Activated CD4-positive, alpha-beta T cell treated with anti-CD3 and anti-CD28 coated beads, Interleukin-2, amount 10 ng/mL, durations not matched to agents 7 days and 5 days (primary cell): Measurements from ENCODE around the gene SLAMF8. TPM values are rescaled to one million over a fixed set of nuclear protein-coding genes. Genes with fewer than 3 reads are reported as not detected.
A peak's percentile ranks its signal among the peaks of the same experiment; 100 is the strongest.

Experiments used
- CTCF ChIA-PET: fragments of 350-600 bp; sonication (Branson Sonifier 250); formaldehyde crosslinking; loops from one replicate; lab custom pipeline; 2021; ENCODE audit warnings: antibody characterized with exemption; lab: Charles Lee
- POLR2A ChIA-PET: fragments of 350-600 bp; sonication (Branson Sonifier 250); formaldehyde crosslinking; loops from one replicate; lab custom pipeline; 2021; ENCODE audit warnings: antibody characterized with exemption; lab: Charles Lee
- DNase-seq: peaks from one replicate; pipeline ENCODE4 v3.0.0-alpha.2; 2020
- H3K27ac Mint-ChIP-seq: one replicate; pipeline ENCODE4 v1.8.0; 2021; ENCODE audit warnings: mild to moderate bottlenecking, moderate library complexity, mixed read lengths
- H3K27me3 Mint-ChIP-seq: one replicate; pipeline ENCODE4 v1.8.0; 2021; ENCODE audit warnings: mixed read lengths
- H3K36me3 Mint-ChIP-seq: one replicate; pipeline ENCODE4 v1.8.0; 2021; ENCODE audit warnings: low read depth, mixed read lengths
- H3K4me1 Mint-ChIP-seq: one replicate; pipeline ENCODE4 v1.8.0; 2021; ENCODE audit warnings: mixed read lengths
- H3K4me3 Mint-ChIP-seq: one replicate; pipeline ENCODE4 v1.8.0; 2021; ENCODE audit warnings: mild to moderate bottlenecking, moderate library complexity, mixed read lengths
- H3K9me3 Mint-ChIP-seq: one replicate; pipeline ENCODE4 v1.8.0; 2021; ENCODE audit warnings: mixed read lengths
- total RNA-seq, 2 experiments: library from RNA; stranded (reverse); gene quantifications; one replicate each; pipeline ENCODE4 v1.2.3, GENCODE V29; 2021

The SLAMF8 gene
- total RNA-seq, 2 experiments from 2014 or later = 0.47 to 0.89 TPM

- POLR2A ChIA-PET = no interaction called here
- Mint-ChIP-seq H3K36me3 (no peaks in the 10 kb centered on the region), H3K27ac (no peak overlapping the region), H3K27me3 (peaks cover 1% of the 10 kb centered on the region), H3K9me3 (no peaks in the 10 kb centered on the region), H3K4me1 (peaks cover 6% of the 10 kb centered on the region), H3K4me3 (no peak overlapping the region)
- DNase-seq = no peak
- CTCF ChIA-PET = interaction anchor here (1.0 to 1.6 kb wide), 4 partner anchors 11 to 59 kb away, joined by 3 to 5 read pairs (median 3); partner anchors contain the start of gene DUSP23
These were observed 12.6 kb downstream of the SLAMF8 start for GRCh38 chr1:159839116-159839849.

GRCh38 chr1:159841749-159842148 lies 15.1 kb downstream of the SLAMF8 start:
- peaks cover 6% of the 10 kb centered on the region for H3K4me1 Mint-ChIP-seq
- no peaks in the 10 kb centered on the region for H3K36me3 Mint-ChIP-seq
- H3K27ac Mint-ChIP-seq = no peak overlapping the region
- ChIA-PET CTCF (interaction anchor here (0.7 to 1.7 kb wide), 6 partner anchors 8 to 34 kb away, joined by 3 to 7 read pairs (median 3); no protein-coding TSS in a partner anchor), POLR2A (no interaction called here)
- no peaks in the 10 kb centered on the region for H3K9me3 Mint-ChIP-seq
- peaks cover 6% of the 10 kb centered on the region for H3K27me3 Mint-ChIP-seq
- no peak overlapping the region for H3K4me3 Mint-ChIP-seq
- DNase-seq = no peak

GRCh38 chr1:159843459-159843858 lies 16.8 kb downstream of the SLAMF8 start:
- peaks cover 6% of the 10 kb centered on the region for H3K4me1 Mint-ChIP-seq
- H3K9me3 Mint-ChIP-seq = no peaks in the 10 kb centered on the region
- H3K27ac Mint-ChIP-seq = peak overlapping the region; percentile 0
- H3K4me3 Mint-ChIP-seq = no peak overlapping the region
- H3K27me3 Mint-ChIP-seq = peaks cover 6% of the 10 kb centered on the region
- no peaks in the 10 kb centered on the region for H3K36me3 Mint-ChIP-seq
- DNase-seq = no peak
- ChIA-PET POLR2A (no interaction called here), CTCF (interaction anchor here (0.6 to 1.1 kb wide), 5 partner anchors 9 to 1042 kb away, joined by 3 to 4 read pairs (median 3); no protein-coding TSS in a partner anchor)

- ChIA-PET POLR2A (no interaction called here), CTCF (no interaction called here)
- Mint-ChIP-seq H3K4me3 (no peak overlapping the region), H3K36me3 (no peaks in the 10 kb centered on the region), H3K27ac (no peak overlapping the region), H3K4me1 (peaks cover 5% of the 10 kb centered on the region), H3K9me3 (no peaks in the 10 kb centered on the region), H3K27me3 (peaks cover 6% of the 10 kb centered on the region)
- DNase-seq = no peak
These were observed 19.3 kb downstream of the SLAMF8 start for GRCh38 chr1:159845751-159846629.

GRCh38 chr1:159847231-159847630 lies 20.6 kb downstream of the SLAMF8 start:
- ChIA-PET POLR2A (no interaction called here), CTCF (interaction anchor here (0.6 to 1.3 kb wide), 2 partner anchors 11 to 24 kb away, joined by 3 to 4 read pairs; no protein-coding TSS in a partner anchor)
- H3K9me3 Mint-ChIP-seq = no peaks in the 10 kb centered on the region
- no peak overlapping the region for H3K4me3 Mint-ChIP-seq
- H3K27me3 Mint-ChIP-seq = peaks cover 8% of the 10 kb centered on the region
- no peak for DNase-seq
- no peaks in the 10 kb centered on the region for H3K36me3 Mint-ChIP-seq
- H3K27ac Mint-ChIP-seq = no peak overlapping the region
- peaks cover 6% of the 10 kb centered on the region for H3K4me1 Mint-ChIP-seq

GRCh38 chr1:159848326-159848725 lies 21.7 kb downstream of the SLAMF8 start:
- peaks cover 9% of the 10 kb centered on the region for H3K4me1 Mint-ChIP-seq
- CTCF ChIA-PET = no interaction called here

GRCh38 chr1:159849626-159850366 lies 23.1 kb downstream of the SLAMF8 start:
- Mint-ChIP-seq H3K9me3 (no peaks in the 10 kb centered on the region), H3K27me3 (peaks cover 4% of the 10 kb centered on the region), H3K36me3 (no peaks in the 10 kb centered on the region), H3K27ac (no peak overlapping the region), H3K4me3 (no peak overlapping the region), H3K4me1 (peaks cover 16% of the 10 kb centered on the region)
- DNase-seq = no peak
- ChIA-PET CTCF (interaction anchor here (0.6 to 2.6 kb wide), 3 partner anchors 20 to 73 kb away, joined by 3 to 8 read pairs (median 8); no protein-coding TSS in a partner anchor), POLR2A (no interaction called here)

More at GRCh38 chr1:159848326-159848725, 21.7 kb downstream of the SLAMF8 start:
- Mint-ChIP-seq H3K4me3 (no peak overlapping the region), H3K27me3 (peaks cover 8% of the 10 kb centered on the region), H3K27ac (no peak overlapping the region), H3K36me3 (no peaks in the 10 kb centered on the region), H3K9me3 (no peaks in the 10 kb centered on the region)
- DNase-seq = no peak
- POLR2A ChIA-PET = no interaction called here

GRCh38 chr1:159851407-159851806 lies 24.7 kb downstream of the SLAMF8 start:
- POLR2A ChIA-PET = no interaction called here
- H3K27ac Mint-ChIP-seq = no peak overlapping the region
- no peaks in the 10 kb centered on the region for H3K36me3 Mint-ChIP-seq

GRCh38 chr1:159853417-159854115 lies 26.9 kb downstream of the SLAMF8 start:
- POLR2A ChIA-PET = interaction anchor here (0.7 kb wide), 1 partner anchor 49 kb away, joined by 3 read pairs; no protein-coding TSS in a partner anchor
- H3K36me3 Mint-ChIP-seq = no peaks in the 10 kb centered on the region
- H3K27ac Mint-ChIP-seq = no peak overlapping the region

More at GRCh38 chr1:159851407-159851806, 24.7 kb downstream of the SLAMF8 start:
- H3K4me3 Mint-ChIP-seq = no peak overlapping the region
- H3K9me3 Mint-ChIP-seq = no peaks in the 10 kb centered on the region
- DNase-seq = peak; percentile 21
- CTCF ChIA-PET = interaction anchor here (0.8 to 2.6 kb wide), 6 partner anchors 10 to 53 kb away, joined by 3 to 10 read pairs (median 8); partner anchors contain the start of gene VSIG8
- H3K27me3 Mint-ChIP-seq = peaks cover 4% of the 10 kb centered on the region
- peaks cover 20% of the 10 kb centered on the region for H3K4me1 Mint-ChIP-seq

GRCh38 chr1:159854116-159854692 lies 27.5 kb downstream of the SLAMF8 start:
- peaks cover 20% of the 10 kb centered on the region for H3K4me1 Mint-ChIP-seq
- peak overlapping the region; percentile 64 for H3K4me3 Mint-ChIP-seq
- H3K27me3 Mint-ChIP-seq = peaks cover 4% of the 10 kb centered on the region
- H3K36me3 Mint-ChIP-seq = no peaks in the 10 kb centered on the region
- peak overlapping the region; percentile 83 for H3K27ac Mint-ChIP-seq
- ChIA-PET CTCF (interaction anchor here (1.5 to 1.9 kb wide), 3 partner anchors 12 to 24 kb away, joined by 3 to 7 read pairs (median 4); no protein-coding TSS in a partner anchor), POLR2A (interaction anchor here (0.7 kb wide), 1 partner anchor 50 kb away, joined by 3 read pairs; no protein-coding TSS in a partner anchor)
- no peak for DNase-seq
- H3K9me3 Mint-ChIP-seq = no peaks in the 10 kb centered on the region

More at GRCh38 chr1:159853417-159854115, 26.9 kb downstream of the SLAMF8 start:
- no peaks in the 10 kb centered on the region for H3K9me3 Mint-ChIP-seq
- peak overlapping the region; percentile 64 for H3K4me3 Mint-ChIP-seq
- CTCF ChIA-PET = interaction anchor here (0.9 to 1.9 kb wide), 5 partner anchors 10 to 51 kb away, joined by 3 to 7 read pairs (median 3); partner anchors contain the start of gene FCRL6
- peak; percentile 15 for DNase-seq
- H3K27me3 Mint-ChIP-seq = peaks cover 4% of the 10 kb centered on the region
- H3K4me1 Mint-ChIP-seq = peaks cover 20% of the 10 kb centered on the region

- H3K27ac Mint-ChIP-seq = peak overlapping the region; percentile 78
- ChIA-PET CTCF (interaction anchor here (1.5 to 1.9 kb wide), 2 partner anchors 11 to 24 kb away, joined by 3 to 7 read pairs; no protein-coding TSS in a partner anchor), POLR2A (no interaction called here)
- H3K4me1 Mint-ChIP-seq = peaks cover 18% of the 10 kb centered on the region
- peak; percentile 73 for DNase-seq
- H3K27me3 Mint-ChIP-seq = peaks cover 4% of the 10 kb centered on the region
- no peaks in the 10 kb centered on the region for H3K36me3 Mint-ChIP-seq
- H3K9me3 Mint-ChIP-seq = no peaks in the 10 kb centered on the region
- peak overlapping the region; percentile 71 for H3K4me3 Mint-ChIP-seq
These were observed 28.1 kb downstream of the SLAMF8 start for GRCh38 chr1:159854693-159855192.
